Measurements from ENCODE around the gene GALNTL6.

GALNTL6 gene

GRCh38 chr4:172813359-172813923 lies 1000.2 kb downstream of the GALNTL6 start:
- DNase-seq (ENCODE audit: low spot score) = no peak

GRCh38 chr4:172815499-172816164 lies 1002.4 kb downstream of the GALNTL6 start:
- DNase-seq (ENCODE audit: low spot score) = no peak

GRCh38 chr4:172818901-172819300 lies 1005.7 kb downstream of the GALNTL6 start:
- DNase-seq (ENCODE audit: low spot score) = no peak

- no peak for DNase-seq (ENCODE audit: low spot score)
These were observed 1006.1 kb downstream of the GALNTL6 start for GRCh38 chr4:172819353-172819752.

- DNase-seq (ENCODE audit: low spot score) = no peak
These were observed 1009.1 kb downstream of the GALNTL6 start for GRCh38 chr4:172822331-172822730.

- no peak for DNase-seq (ENCODE audit: low spot score)
These were observed 1013.1 kb downstream of the GALNTL6 start for GRCh38 chr4:172826346-172826745.

- no peak for DNase-seq (ENCODE audit: low spot score)
These were observed 1013.7 kb downstream of the GALNTL6 start for GRCh38 chr4:172826861-172827260.

GRCh38 chr4:172830295-172830764 lies 1017.1 kb downstream of the GALNTL6 start:
- no peak for DNase-seq (ENCODE audit: low spot score)

GRCh38 chr4:172836661-172837060 lies 1023.5 kb downstream of the GALNTL6 start:
- DNase-seq (ENCODE audit: low spot score) = no peak

GRCh38 chr4:172838111-172838510 lies 1024.9 kb downstream of the GALNTL6 start:
- DNase-seq (ENCODE audit: low spot score) = no peak

- DNase-seq (ENCODE audit: low spot score) = no peak
These were observed 1025.7 kb downstream of the GALNTL6 start for GRCh38 chr4:172838943-172839342.

GRCh38 chr4:172842779-172843178 lies 1029.6 kb downstream of the GALNTL6 start:
- DNase-seq (ENCODE audit: low spot score) = no peak

GRCh38 chr4:172843192-172843591 lies 1030.0 kb downstream of the GALNTL6 start:
- DNase-seq (ENCODE audit: low spot score) = no peak

- no peak for DNase-seq (ENCODE audit: low spot score)
These were observed 1031.4 kb downstream of the GALNTL6 start for GRCh38 chr4:172844556-172844955.

- DNase-seq (ENCODE audit: low spot score) = no peak
These were observed 1032.1 kb downstream of the GALNTL6 start for GRCh38 chr4:172845281-172845680.

GRCh38 chr4:172850838-172851237 lies 1037.6 kb downstream of the GALNTL6 start:
- no peak for DNase-seq (ENCODE audit: low spot score)

GRCh38 chr4:172851534-172851933 lies 1038.3 kb downstream of the GALNTL6 start:
- DNase-seq (ENCODE audit: low spot score) = no peak

- DNase-seq (ENCODE audit: low spot score) = no peak
These were observed 1043.8 kb downstream of the GALNTL6 start for GRCh38 chr4:172857026-172857425.

GRCh38 chr4:172858731-172859230 lies 1045.6 kb downstream of the GALNTL6 start:
- no peak for DNase-seq (ENCODE audit: low spot score)

- no peak for DNase-seq (ENCODE audit: low spot score)
These were observed 1051.9 kb downstream of the GALNTL6 start for GRCh38 chr4:172865103-172865502.

- no peak for DNase-seq (ENCODE audit: low spot score)
These were observed 1052.4 kb downstream of the GALNTL6 start for GRCh38 chr4:172865531-172866127.

- no peak for DNase-seq (ENCODE audit: low spot score)
These were observed 1053.2 kb downstream of the GALNTL6 start for GRCh38 chr4:172866421-172866820.

GRCh38 chr4:172867835-172868234 lies 1054.6 kb downstream of the GALNTL6 start:
- no peak for DNase-seq (ENCODE audit: low spot score)

Data from CD4-positive, alpha-beta T cell treated with Interleukin-2 at 100 ng/mL for 4 hours (primary cell).